Measurements from ENCODE around the gene STRADB.
"Not testable (repeated sequence)": the region's sequence is repeated elsewhere in the genome, so short reads cannot be mapped to it uniquely, and the experiment has no call there.

STRADB gene

DNA sequence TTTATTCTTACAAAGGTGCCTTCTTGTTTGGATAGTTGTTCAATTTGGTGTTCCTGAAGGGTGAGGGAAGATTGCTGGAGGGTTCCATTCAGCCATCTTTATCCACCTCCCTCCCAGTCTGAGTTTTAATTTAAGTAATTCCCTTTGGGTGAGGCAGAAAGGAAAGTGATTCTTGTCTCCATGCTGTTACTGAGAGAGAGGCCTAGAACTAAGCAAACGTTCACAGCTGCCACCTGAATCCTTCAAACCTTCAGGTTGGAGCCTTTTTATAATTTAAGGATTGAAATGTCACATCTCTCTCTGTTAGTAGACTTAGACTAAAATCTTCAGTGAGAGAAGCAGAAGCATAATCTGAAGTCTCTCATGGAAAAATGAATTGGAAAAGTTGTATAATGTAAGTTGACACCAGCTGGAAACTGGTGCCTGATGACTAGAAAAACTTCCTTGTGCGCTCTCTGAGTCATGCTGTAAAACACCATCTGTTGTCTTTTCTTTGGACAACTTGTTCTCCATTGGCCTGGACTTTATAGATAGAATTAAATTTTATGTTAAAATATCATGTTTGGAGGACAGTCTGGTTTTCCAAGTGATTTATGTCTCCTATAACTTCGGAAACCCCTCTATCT is 14.6 kb downstream of the STRADB start:
- no peak for TF ChIP-seq Cebpa-rat (IDR thresholded peaks at IDR 0.05)
- Histone ChIP-seq H3K4me1 (no peaks in the 10 kb centered on the region), H3K4me2 (no peak overlapping the region), H3K36me3 (peaks cover 65% of the 10 kb centered on the region), H3K9me3 (peaks cover 8% of the 10 kb centered on the region), H3K27ac (no peak overlapping the region), H3K4me3 (no peak overlapping the region), H3K27me3 (no peaks in the 10 kb centered on the region), H4K20me1 (no peaks in the 10 kb centered on the region), H3K9ac (no peak overlapping the region)

- Histone ChIP-seq H3K4me1 (no peaks in the 10 kb centered on the region), H4K20me1 (no peaks in the 10 kb centered on the region), H3K9ac (no peak overlapping the region), H3K4me2 (no peak overlapping the region), H3K4me3 (no peak overlapping the region), H3K27me3 (no peaks in the 10 kb centered on the region), H3K36me3 (peaks cover 66% of the 10 kb centered on the region), H3K27ac (no peak overlapping the region), H3K9me3 (no peaks in the 10 kb centered on the region)
- no peak for TF ChIP-seq Cebpa-rat (IDR thresholded peaks at IDR 0.05)
Observed at GRCh38 chr2:201467666-201468065, 16.1 kb downstream of the STRADB start.

GRCh38 chr2:201470821-201471731 is 19.5 kb downstream of the STRADB start:
- H3K36me3 ChIP-seq = peaks cover 69% of the 10 kb centered on the region
- H4K20me1 ChIP-seq = no peaks in the 10 kb centered on the region
- H3K4me3 ChIP-seq = no peak overlapping the region
- H3K4me1 ChIP-seq = no peaks in the 10 kb centered on the region
- no peaks in the 10 kb centered on the region for H3K9me3 ChIP-seq
- no peak overlapping the region for H3K27ac ChIP-seq
- H3K27me3 ChIP-seq = no peaks in the 10 kb centered on the region
- H3K4me2 ChIP-seq = no peak overlapping the region
- no peak overlapping the region for H3K9ac ChIP-seq
- no peak for TF ChIP-seq Cebpa-rat (IDR thresholded peaks at IDR 0.05)

DNA sequence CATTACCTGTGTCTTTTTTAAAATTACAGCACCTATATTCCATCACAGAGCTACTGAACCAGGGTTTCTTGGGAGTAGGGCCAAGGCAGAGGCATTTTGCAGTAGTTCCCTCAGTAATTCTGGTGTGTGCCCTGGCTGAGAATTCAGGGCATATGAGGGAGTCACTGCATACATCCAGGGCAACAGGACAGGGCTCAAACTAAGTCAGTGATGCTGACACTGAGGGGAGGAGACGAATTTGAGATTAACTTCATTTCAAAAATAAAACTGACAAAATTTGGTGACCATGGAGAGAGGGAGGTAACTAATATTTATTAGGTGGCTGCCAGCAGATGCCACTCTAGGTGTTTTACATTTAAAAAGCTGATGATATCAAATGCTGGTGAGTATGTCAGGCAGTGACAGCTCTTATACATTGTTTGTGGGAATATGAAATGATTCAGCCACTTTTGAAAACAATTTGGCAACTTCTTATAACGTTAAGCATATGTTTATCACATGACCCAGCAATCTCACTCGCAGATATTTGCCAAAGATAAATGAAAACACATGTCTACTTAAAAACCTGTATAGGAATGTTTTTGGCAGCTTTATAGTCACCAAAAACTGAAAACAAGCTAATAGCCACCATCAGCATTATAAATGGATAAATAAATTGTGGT is 20.3 kb downstream of the STRADB start:
- no peaks in the 10 kb centered on the region for H3K9me3 ChIP-seq
- no peaks in the 10 kb centered on the region for H4K20me1 ChIP-seq
- no peak overlapping the region for H3K4me3 ChIP-seq
- no peaks in the 10 kb centered on the region for H3K4me1 ChIP-seq
- no peaks in the 10 kb centered on the region for H3K27me3 ChIP-seq
- no peak overlapping the region for H3K9ac ChIP-seq
- H3K27ac ChIP-seq = no peak overlapping the region
- no peak overlapping the region for H3K4me2 ChIP-seq
- H3K36me3 ChIP-seq = peaks cover 67% of the 10 kb centered on the region
- no peak for TF ChIP-seq Cebpa-rat (IDR thresholded peaks at IDR 0.05)

DNA sequence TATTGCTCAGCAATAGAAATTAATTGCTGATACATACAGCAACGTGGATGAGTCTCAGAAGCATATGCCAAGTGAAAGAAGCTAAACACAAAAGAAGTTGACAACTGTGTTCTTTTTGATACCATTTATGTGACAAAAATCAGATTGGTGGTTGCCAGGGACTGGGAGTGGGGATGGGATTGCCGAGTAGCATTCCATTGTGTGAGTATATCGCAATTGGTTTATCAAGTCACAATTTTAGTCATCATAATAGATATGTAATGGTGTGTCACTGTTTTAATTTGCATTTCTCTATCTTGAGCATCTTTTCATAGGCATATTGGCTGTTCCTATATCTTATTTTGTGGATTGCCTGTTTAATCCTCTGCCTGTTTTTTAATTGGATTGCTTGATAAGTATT is 20.9 kb downstream of the STRADB start:
- Histone ChIP-seq H3K4me2 (no peak overlapping the region), H3K27ac (no peak overlapping the region), H3K4me1 (no peaks in the 10 kb centered on the region), H3K36me3 (peaks cover 66% of the 10 kb centered on the region), H3K4me3 (no peak overlapping the region), H3K27me3 (no peaks in the 10 kb centered on the region), H3K9ac (no peak overlapping the region), H4K20me1 (no peaks in the 10 kb centered on the region), H3K9me3 (no peaks in the 10 kb centered on the region)
- TF ChIP-seq Cebpa-rat (IDR thresholded peaks at IDR 0.05) = no peak

DNA sequence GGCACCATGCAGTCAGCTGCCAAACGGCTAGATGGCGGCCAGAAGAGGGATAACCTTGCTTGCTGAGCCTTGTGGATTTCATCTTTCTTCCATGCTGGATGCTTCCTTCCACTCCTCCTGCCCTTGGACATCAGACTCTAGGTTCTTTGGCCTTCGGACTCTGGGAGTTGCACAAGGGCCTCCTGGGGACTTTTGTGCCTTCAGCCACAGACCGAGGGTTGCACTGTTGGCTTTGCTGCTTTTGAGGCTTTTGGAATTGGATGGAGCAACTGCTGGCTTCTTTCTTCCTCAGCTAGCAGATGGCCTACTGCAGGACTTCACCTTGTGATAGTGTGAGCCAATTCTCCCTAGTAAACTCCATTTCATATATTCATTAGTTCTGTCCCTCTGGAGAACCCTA is 31.0 kb downstream of the STRADB start:
- no peaks in the 10 kb centered on the region for H3K4me1 ChIP-seq
- no peak overlapping the region for H3K4me3 ChIP-seq
- H3K36me3 ChIP-seq = peaks cover 38% of the 10 kb centered on the region
- H3K9me3 ChIP-seq = no peaks in the 10 kb centered on the region
- H3K27ac ChIP-seq = no peak overlapping the region
- H3K27me3 ChIP-seq = no peaks in the 10 kb centered on the region
- TF ChIP-seq Cebpa-rat (IDR thresholded peaks at IDR 0.05) = no peak
- H3K9ac ChIP-seq = no peak overlapping the region
- H3K4me2 ChIP-seq = no peak overlapping the region
- no peaks in the 10 kb centered on the region for H4K20me1 ChIP-seq

DNA sequence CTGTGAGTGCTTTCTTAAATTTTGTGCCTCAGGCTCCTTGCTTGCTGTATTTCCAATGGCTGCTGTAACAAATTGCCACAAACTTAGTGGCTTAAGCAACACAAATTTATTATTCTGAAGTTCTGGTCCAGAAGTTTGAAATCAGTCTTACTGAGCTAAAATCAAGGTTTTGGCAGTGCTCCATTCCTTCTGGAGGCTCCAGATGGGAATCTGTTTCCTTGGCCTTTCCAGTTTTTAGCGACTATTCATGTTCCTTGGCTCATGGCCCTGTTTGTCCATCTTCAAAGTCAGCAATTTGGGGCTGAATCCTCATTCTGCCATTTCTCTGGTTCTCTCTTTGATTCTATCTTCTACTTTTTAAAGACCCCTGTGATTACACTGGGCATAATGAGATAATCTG is 31.8 kb downstream of the STRADB start:
- Histone ChIP-seq H3K9me3 (no peaks in the 10 kb centered on the region), H3K27me3 (no peaks in the 10 kb centered on the region)
- no peak for TF ChIP-seq Cebpa-rat (IDR thresholded peaks at IDR 0.05)

GRCh38 chr2:201483758-201484157 is 32.2 kb downstream of the STRADB start:
- H3K9ac ChIP-seq, H3K4me1 ChIP-seq, H3K4me3 ChIP-seq, H4K20me1 ChIP-seq, H3K27me3 ChIP-seq, H3K27ac ChIP-seq, H3K4me2 ChIP-seq, H3K9me3 ChIP-seq: not testable (repeated sequence)
- H3K36me3 ChIP-seq = peaks cover 26% of the 10 kb centered on the region

More for the DNA sequence above, 31.8 kb downstream of the STRADB start:
- no peaks in the 10 kb centered on the region for H3K4me1 ChIP-seq
- no peak overlapping the region for H3K4me2 ChIP-seq
- peaks cover 30% of the 10 kb centered on the region for H3K36me3 ChIP-seq
- H3K9ac ChIP-seq = no peak overlapping the region
- H3K4me3 ChIP-seq = no peak overlapping the region
- H3K27ac ChIP-seq = no peak overlapping the region
- H4K20me1 ChIP-seq = no peaks in the 10 kb centered on the region

DNA sequence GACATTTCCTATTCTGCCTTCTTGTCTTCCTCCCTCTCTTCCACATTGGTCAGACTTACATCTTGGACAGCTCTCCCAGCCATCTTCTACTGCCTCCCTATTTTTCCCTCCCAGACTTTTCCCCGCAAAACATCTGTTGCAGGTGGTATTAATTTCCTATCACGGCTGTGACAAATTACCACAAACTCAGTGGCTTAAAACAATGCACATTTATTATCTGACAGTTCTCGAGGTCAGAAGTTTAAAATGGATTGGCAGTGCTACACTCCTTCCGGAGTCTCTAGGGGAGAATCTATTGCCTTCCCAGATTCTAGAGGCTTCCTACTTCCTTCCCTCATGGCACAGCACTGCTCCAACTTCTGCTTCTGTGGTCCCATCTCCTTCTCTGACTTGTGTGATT is 33.3 kb downstream of the STRADB start:
- Histone ChIP-seq H3K9me3 (no peaks in the 10 kb centered on the region), H3K27me3 (no peaks in the 10 kb centered on the region), H4K20me1 (no peaks in the 10 kb centered on the region), H3K9ac (no peak overlapping the region), H3K4me3 (no peak overlapping the region), H3K4me1 (no peaks in the 10 kb centered on the region), H3K4me2 (no peak overlapping the region), H3K36me3 (peaks cover 20% of the 10 kb centered on the region), H3K27ac (no peak overlapping the region)
- no peak for TF ChIP-seq Cebpa-rat (IDR thresholded peaks at IDR 0.05)

DNA sequence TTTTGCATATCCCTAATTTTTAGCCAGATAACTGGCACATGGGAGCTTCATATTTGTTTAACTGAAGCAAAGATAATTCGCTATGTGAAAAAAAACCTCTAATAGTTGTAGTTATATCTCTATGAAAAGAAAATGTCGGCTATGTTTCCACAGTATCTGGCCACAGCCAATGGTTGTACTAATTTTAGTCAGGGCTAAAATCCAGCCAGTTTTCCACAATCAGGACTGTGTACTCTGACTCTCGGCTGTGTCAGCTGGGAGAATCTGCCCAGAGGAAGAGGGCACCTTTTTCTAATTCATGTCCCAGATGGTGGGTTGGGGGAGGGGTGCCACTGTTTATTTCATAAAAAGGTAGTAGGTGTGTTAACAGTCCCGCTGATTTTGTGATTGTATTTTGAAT is 38.8 kb downstream of the STRADB start:
- H3K4me1 ChIP-seq = no peaks in the 10 kb centered on the region
- no peak overlapping the region for H3K4me3 ChIP-seq
- no peaks in the 10 kb centered on the region for H4K20me1 ChIP-seq
- no peak overlapping the region for H3K9ac ChIP-seq
- no peak overlapping the region for H3K27ac ChIP-seq
- no peaks in the 10 kb centered on the region for H3K27me3 ChIP-seq
- H3K9me3 ChIP-seq = no peaks in the 10 kb centered on the region
- H3K4me2 ChIP-seq = no peak overlapping the region
- TF ChIP-seq Cebpa-rat (IDR thresholded peaks at IDR 0.05) = no peak
- H3K36me3 ChIP-seq = no peaks in the 10 kb centered on the region
